GM12865 (cell line): Measurements from ENCODE around the gene ASB11.

Source experiments
- DNase-seq: peaks from one replicate; pipeline ENCODE4 v3.0.0; 2010; ENCODE audit warnings: low read depth
- H3K4me3 ChIP-seq: 2 replicates; pipeline ENCODE4 v1.5.1; 2011; ENCODE audit warnings: mild to moderate bottlenecking, low read depth, low read length, control low read depth
- CTCF ChIP-seq: IDR thresholded peaks from 2 replicates; pipeline ENCODE4 v1.5.1; 2011; ENCODE audit warnings: low read length, control low read depth, low read depth, inconsistent platforms; ENCODE audit not compliant: insufficient read depth; ENCODE audit errors: missing control alignments

Gene ASB11

GRCh38 chrX:15241301-15241700 lies 74.1 kb downstream of the ASB11 start:
- DNase-seq: no peak
- no peak for TF ChIP-seq CTCF
- no peak overlapping the region for H3K4me3 ChIP-seq

GRCh38 chrX:15240414-15240813 lies 75.0 kb downstream of the ASB11 start:
- no peak for DNase-seq
- no peak overlapping the region for H3K4me3 ChIP-seq
- TF ChIP-seq CTCF: no peak

- TF ChIP-seq CTCF: no peak
- H3K4me3 ChIP-seq: no peak overlapping the region
- no peak for DNase-seq
These were observed 79.3 kb downstream of the ASB11 start for GRCh38 chrX:15236146-15236545.

GRCh38 chrX:15235001-15235400 lies 80.4 kb downstream of the ASB11 start:
- no peak for TF ChIP-seq CTCF
- H3K4me3 ChIP-seq: no peak overlapping the region
- DNase-seq: no peak

GRCh38 chrX:15233416-15234015 lies 81.9 kb downstream of the ASB11 start:
- H3K4me3 ChIP-seq: no peak overlapping the region
- TF ChIP-seq CTCF: no peak
- DNase-seq: no peak
